Hepatocyte (in vitro differentiated cells): ENCODE data around the gene AGAP6. TPM values are rescaled to one million over a fixed set of nuclear protein-coding genes. Genes with fewer than 3 reads are reported as not detected.
A peak's percentile ranks its signal among the peaks of the same experiment; 100 is the strongest.
"Not testable (repeated sequence)": the region's sequence is repeated elsewhere in the genome, so short reads cannot be mapped to it uniquely, and the experiment has no call there.

Experiments
- DNase-seq: peaks from one replicate; pipeline ENCODE4 v3.0.0-alpha.2; 2016; ENCODE audit warnings: low spot score
- H2AFZ ChIP-seq: fragments of 200-600 bp; sonication (generic); 2 replicates; pipeline ENCODE4 v1.6.0; 2016; ENCODE audit warnings: antibody characterized with exemption, mild to moderate bottlenecking
- H3K27ac ChIP-seq: fragments of 200-600 bp; sonication (generic); 2 replicates; pipeline ENCODE4 v1.5.1; 2016; ENCODE audit warnings: mild to moderate bottlenecking
- H3K27me3 ChIP-seq: fragments of 200-600 bp; sonication (generic); 2 replicates; pipeline ENCODE4 v1.6.1; 2016
- H3K36me3 ChIP-seq: fragments of 200-600 bp; sonication (generic); replicated peaks from 2 replicates; pipeline ENCODE4 v1.5.1; 2016; ENCODE audit warnings: low read depth; ENCODE audit not compliant: insufficient read depth
- H3K4me1 ChIP-seq: fragments of 200-600 bp; sonication (generic); 2 replicates; pipeline ENCODE4 v1.5.1; 2016; ENCODE audit warnings: mild to moderate bottlenecking, moderate library complexity; ENCODE audit not compliant: insufficient read depth
- H3K4me2 ChIP-seq: fragments of 200-600 bp; sonication (generic); 2 replicates; pipeline ENCODE4 v1.6.0; 2016
- H3K4me3 ChIP-seq: fragments of 200-600 bp; sonication (generic); 2 replicates; pipeline ENCODE4 v1.5.1; 2016; ENCODE audit warnings: mild to moderate bottlenecking
- H3K79me2 ChIP-seq: fragments of 200-600 bp; sonication (generic); 2 replicates; pipeline ENCODE4 v1.6.0; 2017; ENCODE audit warnings: mild to moderate bottlenecking
- H3K9me2 ChIP-seq: fragments of 200-600 bp; sonication (generic); replicated peaks from 2 replicates; pipeline ENCODE4 v1.6.0; 2017; ENCODE audit warnings: mild to moderate bottlenecking; ENCODE audit not compliant: insufficient read depth
- H3K9me3 ChIP-seq: fragments of 200-600 bp; sonication (generic); 2 replicates; pipeline ENCODE4 v1.5.1; 2016; ENCODE audit warnings: low read depth, mild to moderate bottlenecking
- H4K20me1 ChIP-seq: fragments of 200-600 bp; sonication (generic); 2 replicates; pipeline ENCODE4 v1.6.0; 2016; ENCODE audit warnings: mild to moderate bottlenecking; ENCODE audit not compliant: insufficient read depth, poor library complexity, severe bottlenecking
- CTCF ChIP-seq: fragments of 200-600 bp; sonication (generic); IDR thresholded peaks from 2 replicates; pipeline ENCODE4 v1.5.1; 2016; ENCODE audit warnings: antibody characterized with exemption, mild to moderate bottlenecking; ENCODE audit not compliant: poor library complexity
- WGBS: methylation state at CpG from one replicate; pipeline ENCODE4 v1.1.6; 2016; ENCODE audit warnings: low lambda C conversion rate; ENCODE audit errors: missing lambda C conversion rate; 5-methylcytosine and 5-hydroxymethylcytosine counted together
- polyA plus RNA-seq: library from polyadenylated mRNA; unstranded; fragments of >200 nt; fragmentation: Nextera tagmentation; extraction: Ambion mirVana; gene quantifications from 2 replicates; pipeline ENCODE4 v1.2.1, GENCODE V29; 2016
- total RNA-seq: library from RNA; depleted of rRNA; stranded (reverse); fragments of >200 nt; gene quantifications from 2 replicates; pipeline ENCODE4 v1.2.3, GENCODE V29; 2014

The AGAP6 gene
- total and polyA plus RNA-seq, 2 experiments from 2014 or later, result 6.2 to 7.6 TPM

GRCh38 chr10:49953122-49953521 lies 35.1 kb upstream of the AGAP6 start:
- not testable (repeated sequence) for H4K20me1 ChIP-seq, H3K36me3 ChIP-seq, H3K27ac ChIP-seq, H3K4me3 ChIP-seq, H3K27me3 ChIP-seq, H3K9me3 ChIP-seq, H3K9me2 ChIP-seq, H3K4me1 ChIP-seq, DNase-seq, H3K4me2 ChIP-seq, H2AFZ ChIP-seq
- H3K79me2 ChIP-seq, result peaks cover 10% of the 10 kb centered on the region
- peak; percentile 8 for TF ChIP-seq CTCF
- WGBS, result 92% methylated on average over 2 of the region's 3 CpGs

- not testable (repeated sequence) for H3K9me2 ChIP-seq, H2AFZ ChIP-seq, H3K4me3 ChIP-seq, H3K27ac ChIP-seq, H3K4me1 ChIP-seq, H3K79me2 ChIP-seq, DNase-seq, H3K9me3 ChIP-seq, H4K20me1 ChIP-seq, H3K27me3 ChIP-seq, H3K4me2 ChIP-seq, H3K36me3 ChIP-seq
- over 99% methylated on average over 13 of the region's 37 CpGs for WGBS
These were observed 17.8 kb upstream of the AGAP6 start for GRCh38 chr10:49970331-49970857.

- DNase-seq, H3K36me3 ChIP-seq, H2AFZ ChIP-seq, H3K9me3 ChIP-seq, H3K79me2 ChIP-seq, H3K4me1 ChIP-seq, H4K20me1 ChIP-seq, H3K9me2 ChIP-seq, H3K27ac ChIP-seq, H3K4me2 ChIP-seq, H3K4me3 ChIP-seq, H3K27me3 ChIP-seq: not testable (repeated sequence)
- 82% methylated on average over 2 of the region's 2 CpGs for WGBS
These were observed 16.7 kb upstream of the AGAP6 start for GRCh38 chr10:49971466-49971865.

- not testable (repeated sequence) for H3K36me3 ChIP-seq, H4K20me1 ChIP-seq
- WGBS, result 67% methylated on average over 3 of the region's 3 CpGs
These were observed 16.1 kb upstream of the AGAP6 start for GRCh38 chr10:49972094-49972493.

GRCh38 chr10:49977756-49978155 lies 10.4 kb upstream of the AGAP6 start:
- not testable (repeated sequence) for H3K79me2 ChIP-seq, H3K4me2 ChIP-seq, H3K27ac ChIP-seq, H3K9me2 ChIP-seq, DNase-seq, H2AFZ ChIP-seq, H3K9me3 ChIP-seq, H3K36me3 ChIP-seq, H3K4me3 ChIP-seq, H3K27me3 ChIP-seq, H4K20me1 ChIP-seq, H3K4me1 ChIP-seq
- 90% methylated on average over 3 of the region's 3 CpGs for whole genome bisulfite sequencing

More at GRCh38 chr10:49972094-49972493, 16.1 kb upstream of the AGAP6 start:
- H3K27ac ChIP-seq, H3K4me3 ChIP-seq, H3K4me2 ChIP-seq, H3K79me2 ChIP-seq, H2AFZ ChIP-seq, H3K9me3 ChIP-seq, H3K9me2 ChIP-seq, H3K4me1 ChIP-seq, DNase-seq, H3K27me3 ChIP-seq: not testable (repeated sequence)

GRCh38 chr10:49987207-49987606 lies 999 bp upstream of the AGAP6 start:
- H3K4me3 ChIP-seq, H2AFZ ChIP-seq, H3K79me2 ChIP-seq, H3K9me2 ChIP-seq, H3K4me2 ChIP-seq, H3K27me3 ChIP-seq, H4K20me1 ChIP-seq, H3K4me1 ChIP-seq, H3K36me3 ChIP-seq, H3K9me3 ChIP-seq, H3K27ac ChIP-seq, DNase-seq: not testable (repeated sequence)
- WGBS, result 86% methylated on average over 3 of the region's 3 CpGs

GRCh38 chr10:49995321-49995720 lies 7.1 kb downstream of the AGAP6 start:
- H3K27ac ChIP-seq, H3K4me2 ChIP-seq, H3K36me3 ChIP-seq, H4K20me1 ChIP-seq, H3K4me1 ChIP-seq, H3K9me2 ChIP-seq, H3K27me3 ChIP-seq, DNase-seq, H3K4me3 ChIP-seq, H3K9me3 ChIP-seq, H3K79me2 ChIP-seq, H2AFZ ChIP-seq: not testable (repeated sequence)
- WGBS, result 78% methylated on average over 5 of the region's 5 CpGs

- H3K36me3 ChIP-seq, H3K4me1 ChIP-seq, H2AFZ ChIP-seq, H3K79me2 ChIP-seq, DNase-seq, H3K27me3 ChIP-seq, H3K4me2 ChIP-seq, H4K20me1 ChIP-seq, H3K4me3 ChIP-seq, H3K27ac ChIP-seq, H3K9me3 ChIP-seq, H3K9me2 ChIP-seq: not testable (repeated sequence)
- WGBS, result 90% methylated on average over 6 of the region's 7 CpGs
These were observed 25.8 kb downstream of the AGAP6 start for GRCh38 chr10:50014024-50014423.
